ENCODE measurements around the gene TAAR5. TPM values are rescaled to one million over a fixed set of nuclear protein-coding genes. Genes with fewer than 3 reads are reported as not detected.
"Not testable (repeated sequence)": the region's sequence is repeated elsewhere in the genome, so short reads cannot be mapped to it uniquely, and the experiment has no call there.

The TAAR5 gene
- polyA plus RNA-seq, 1 of the 3 experiments (the other 2 are of a cell fraction), result not detected

- DNase-seq; H3K4me2 ChIP-seq; H3K4me3 ChIP-seq (ENCODE audit: low read depth in 2 of 2, low read length in 1 of 2); H3K79me2 ChIP-seq (ENCODE audit: insufficient read depth); H2AFZ ChIP-seq (ENCODE audit: low read depth); H3K36me3 ChIP-seq (replicated peaks in 1 of 2; ENCODE audit: control insufficient read depth in 1 of 2, insufficient read depth in 2 of 2, low read length in 1 of 2); CTCF ChIA-PET; H3K27me3 ChIP-seq (ENCODE audit: insufficient read depth); H3K4me1 ChIP-seq (ENCODE audit: control insufficient read depth in 1 of 2, insufficient read depth in 2 of 2, low read depth in 1 of 2, low read length in 1 of 2); H3F3A ChIP-seq (replicated peaks; ENCODE audit: insufficient read depth); H4K20me1 ChIP-seq (ENCODE audit: insufficient read depth); H3K27ac ChIP-seq (ENCODE audit: low read depth in 2 of 2, low read length in 1 of 2); H3K9me3 ChIP-seq; H3K9me2 ChIP-seq; H3K9ac ChIP-seq: not testable (repeated sequence)
- POLR2A ChIA-PET, result interaction anchor here (1.0 kb wide), 1 partner anchor 15 kb away, joined by 3 read pairs; no protein-coding TSS in a partner anchor
- 0% methylated on average over 2 of the region's 3 CpGs for WGBS (ENCODE audit: low lambda C conversion rate)
Measured at GRCh38 chr6:132635288-132635687, 45.7 kb upstream of the TAAR5 start.

DNA sequence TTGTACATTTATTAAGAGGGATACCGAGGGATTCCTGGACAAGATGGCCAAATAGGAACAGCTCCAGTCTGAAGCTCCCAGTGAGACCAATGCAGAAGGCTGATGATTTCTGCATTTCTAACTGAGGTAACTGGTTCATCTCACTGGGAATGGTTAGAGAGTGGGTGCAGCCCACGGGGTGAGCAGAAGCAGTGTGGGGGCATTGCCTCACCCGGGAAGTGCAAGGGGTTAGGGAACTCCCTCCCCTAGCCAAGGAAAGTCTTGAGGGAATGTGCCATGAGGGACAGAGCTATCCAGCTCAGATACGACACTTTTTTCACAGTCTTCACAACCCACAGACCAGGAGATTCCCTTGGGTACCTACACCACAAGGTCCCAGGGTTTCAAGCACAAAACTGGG, 45.3 kb upstream of the TAAR5 start:
- H2AFZ ChIP-seq (ENCODE audit: low read depth), result no peak overlapping the region
- no peak overlapping the region for H3K4me2 ChIP-seq
- H3K27ac ChIP-seq (ENCODE audit: low read depth in 2 of 2, low read length in 1 of 2), result no peak overlapping the region
- no peak for TF ChIP-seq NFIC (IDR thresholded peaks at IDR 0.05; ENCODE audit: borderline replicate concordance)
- TF ChIP-seq RCOR1 (IDR thresholded peaks at IDR 0.05; ENCODE audit: low read length), result no peak
- no peak for TF ChIP-seq IRF3 (IDR thresholded peaks at IDR 0.05; ENCODE audit: low read depth, low read length)
- TF ChIP-seq RXRA (IDR thresholded peaks at IDR 0.05; ENCODE audit: borderline replicate concordance, low read depth), result no peak
- no peak for TF ChIP-seq RAD21 (IDR thresholded peaks at IDR 0.05; ENCODE audit: low read length)
- no peak for TF ChIP-seq SMC3 (IDR thresholded peaks at IDR 0.05; ENCODE audit: low read depth, low read length)
- no peak for TF ChIP-seq GATA2 (CRISPR knock-in tag; IDR thresholded peaks at IDR 0.05)
- TF ChIP-seq FOSL2 (IDR thresholded peaks at IDR 0.05; ENCODE audit: borderline replicate concordance, low read depth), result no peak
- TF ChIP-seq SIN3A (IDR thresholded peaks at IDR 0.05; ENCODE audit: borderline replicate concordance, low read depth, low read length), result no peak
- no peak for TF ChIP-seq ZBTB33 (IDR thresholded peaks at IDR 0.05; ENCODE audit: borderline replicate concordance, low read depth)
- TF ChIP-seq, protein P1, sequence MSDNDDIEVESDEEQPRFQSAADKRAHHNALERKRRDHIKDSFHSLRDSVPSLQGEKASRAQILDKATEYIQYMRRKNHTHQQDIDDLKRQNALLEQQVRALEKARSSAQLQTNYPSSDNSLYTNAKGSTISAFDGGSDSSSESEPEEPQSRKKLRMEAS (IDR thresholded peaks at IDR 0.05; ENCODE audit: low read depth), result no peak
- TF ChIP-seq RFX5 (IDR thresholded peaks at IDR 0.05; ENCODE audit: low read length), result no peak
- no peak for TF ChIP-seq FOXM1 (IDR thresholded peaks at IDR 0.05; ENCODE audit: low read depth)
- TF ChIP-seq CHD2 (IDR thresholded peaks at IDR 0.05; ENCODE audit: low read length, partially characterized antibody), result no peak
- TF ChIP-seq USF2 (IDR thresholded peaks at IDR 0.05; ENCODE audit: borderline replicate concordance, low read depth, low read length), result no peak
- no peaks in the 10 kb centered on the region for H4K20me1 ChIP-seq (ENCODE audit: insufficient read depth)
- no peaks in the 10 kb centered on the region for H3K79me2 ChIP-seq (ENCODE audit: insufficient read depth)
- no peaks in the 10 kb centered on the region for H3K36me3 ChIP-seq (replicated peaks in 1 of 2; ENCODE audit: control insufficient read depth in 1 of 2, insufficient read depth in 2 of 2, low read length in 1 of 2)
- no peaks in the 10 kb centered on the region for H3K9me2 ChIP-seq
- H3K4me1 ChIP-seq (ENCODE audit: control insufficient read depth in 1 of 2, insufficient read depth in 2 of 2, low read depth in 1 of 2, low read length in 1 of 2), result no peaks in the 10 kb centered on the region
- H3K9ac ChIP-seq, result no peak overlapping the region
- ChIA-PET POLR2A (interaction anchor here (1.0 kb wide), 1 partner anchor 15 kb away, joined by 3 read pairs; no protein-coding TSS in a partner anchor), CTCF (no interaction called here)
- no peak for DNase-seq
- H3K27me3 ChIP-seq (ENCODE audit: insufficient read depth), result no peaks in the 10 kb centered on the region
- no peaks in the 10 kb centered on the region for H3K9me3 ChIP-seq
- 2% methylated on average over 3 of the region's 4 CpGs for WGBS (ENCODE audit: low lambda C conversion rate)
- no peaks in the 10 kb centered on the region for H3F3A ChIP-seq (replicated peaks; ENCODE audit: insufficient read depth)
- H3K4me3 ChIP-seq (ENCODE audit: low read depth in 2 of 2, low read length in 1 of 2), result no peak overlapping the region

Data from SK-N-SH (cell line).